Activated naive CD4-positive, alpha-beta T cell treated with anti-CD3 and anti-CD28 coated beads, Interleukin-2, amount 50 U/mL, for 16 hours (primary cell): Measurements from ENCODE around the gene GREB1L.
"Not testable (repeated sequence)": the region's sequence is repeated elsewhere in the genome, so short reads cannot be mapped to it uniquely, and the experiment has no call there.

Source experiments
- DNase-seq: peaks from one replicate; pipeline ENCODE4 v3.0.0-alpha.2; 2020

Gene GREB1L

GRCh38 chr18:21242141-21242779, at the start of gene GREB1L:
GREB1L (plus strand) TSS chr18:21242232; CDS start chr18:21383519, 141,287 bp downstream.
- no peak for DNase-seq

- no peak for DNase-seq
These were observed 49.8 kb upstream of the GREB1L start for GRCh38 chr18:21192308-21192624.

- no peak for DNase-seq
These were observed 46.9 kb upstream of the GREB1L start for GRCh38 chr18:21194871-21195771.

GRCh38 chr18:21196426-21196825, 45.6 kb upstream of the GREB1L start:
- DNase-seq: no peak

GRCh38 chr18:21203126-21203525, 38.9 kb upstream of the GREB1L start:
- no peak for DNase-seq

GRCh38 chr18:21203542-21204241, 38.3 kb upstream of the GREB1L start:
- no peak for DNase-seq

GRCh38 chr18:21205695-21206094, 36.3 kb upstream of the GREB1L start:
- DNase-seq: no peak

GRCh38 chr18:21210278-21210677, 31.8 kb upstream of the GREB1L start:
- DNase-seq: no peak

GRCh38 chr18:21210784-21211183, 31.2 kb upstream of the GREB1L start:
- DNase-seq: no peak

- DNase-seq: not testable (repeated sequence)
These were observed 27.6 kb upstream of the GREB1L start for GRCh38 chr18:21214409-21214808.

- no peak for DNase-seq
These were observed 26.5 kb upstream of the GREB1L start for GRCh38 chr18:21215490-21215889.

- DNase-seq: no peak
These were observed 23.2 kb upstream of the GREB1L start for GRCh38 chr18:21218862-21219261.

GRCh38 chr18:21230436-21230835, 11.6 kb upstream of the GREB1L start:
- DNase-seq: no peak

GRCh38 chr18:21241301-21242048, 557 bp upstream of the GREB1L start:
- DNase-seq: no peak

GRCh38 chr18:21242780-21243401, 859 bp downstream of the GREB1L start:
- no peak for DNase-seq

GRCh38 chr18:21254576-21254975, 12.5 kb downstream of the GREB1L start:
- no peak for DNase-seq

- DNase-seq: no peak
These were observed 13.2 kb downstream of the GREB1L start for GRCh38 chr18:21255211-21255610.

GRCh38 chr18:21257386-21257785, 15.4 kb downstream of the GREB1L start:
- no peak for DNase-seq

GRCh38 chr18:21260621-21261020, 18.6 kb downstream of the GREB1L start:
- no peak for DNase-seq

GRCh38 chr18:21261352-21261751, 19.3 kb downstream of the GREB1L start:
- no peak for DNase-seq

- DNase-seq: no peak
These were observed 20.2 kb downstream of the GREB1L start for GRCh38 chr18:21262244-21262643.

- no peak for DNase-seq
These were observed 20.9 kb downstream of the GREB1L start for GRCh38 chr18:21262979-21263378.

GRCh38 chr18:21264651-21265050, 22.6 kb downstream of the GREB1L start:
- no peak for DNase-seq
